ENCODE results near the gene CTTNBP2NL.
"Not testable (repeated sequence)": the region's sequence is repeated elsewhere in the genome, so short reads cannot be mapped to it uniquely, and the experiment has no call there.

CTTNBP2NL gene

DNA sequence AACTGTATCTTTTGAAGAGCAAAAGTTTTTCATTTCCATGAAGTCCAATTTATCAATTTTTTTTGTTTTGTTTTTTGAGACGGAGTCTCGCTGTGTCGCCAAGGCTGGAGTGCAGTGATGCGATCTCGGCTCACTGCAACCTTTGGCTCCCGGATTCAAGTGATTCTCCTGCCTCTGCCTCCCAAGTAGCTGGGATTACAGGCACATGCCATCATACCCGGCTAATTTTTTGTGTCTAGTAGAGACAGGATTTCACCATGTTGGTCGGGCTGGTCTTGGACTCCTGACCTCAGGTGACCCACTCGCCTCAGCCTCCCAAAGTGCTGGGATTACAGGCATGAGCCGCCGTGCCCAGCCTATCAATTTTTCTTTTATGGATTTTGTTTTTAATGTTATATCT lies 27.7 kb downstream of the CTTNBP2NL start:
- DNase-seq (ENCODE audit: low spot score), result not testable (repeated sequence)

DNA sequence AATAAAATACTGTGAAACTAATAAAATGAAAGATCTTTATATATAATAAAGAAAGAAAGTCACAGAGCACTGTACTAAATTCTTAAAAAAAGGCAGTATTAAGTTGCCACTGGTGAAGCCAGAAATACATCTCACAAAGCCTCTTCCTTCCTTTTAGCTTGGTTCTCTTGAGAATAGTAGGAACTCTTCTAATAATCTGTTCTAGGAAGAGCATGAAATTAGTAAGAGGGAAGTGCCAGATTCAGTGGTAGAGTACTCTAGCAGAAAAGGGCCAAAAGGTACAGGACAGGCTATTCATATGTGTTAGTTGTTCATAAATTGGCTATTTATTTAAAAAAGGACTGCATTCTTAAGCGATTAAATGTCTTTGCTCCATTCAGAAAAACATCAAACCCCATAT lies 33.7 kb downstream of the CTTNBP2NL start:
- DNase-seq (ENCODE audit: low spot score), result no peak

DNA sequence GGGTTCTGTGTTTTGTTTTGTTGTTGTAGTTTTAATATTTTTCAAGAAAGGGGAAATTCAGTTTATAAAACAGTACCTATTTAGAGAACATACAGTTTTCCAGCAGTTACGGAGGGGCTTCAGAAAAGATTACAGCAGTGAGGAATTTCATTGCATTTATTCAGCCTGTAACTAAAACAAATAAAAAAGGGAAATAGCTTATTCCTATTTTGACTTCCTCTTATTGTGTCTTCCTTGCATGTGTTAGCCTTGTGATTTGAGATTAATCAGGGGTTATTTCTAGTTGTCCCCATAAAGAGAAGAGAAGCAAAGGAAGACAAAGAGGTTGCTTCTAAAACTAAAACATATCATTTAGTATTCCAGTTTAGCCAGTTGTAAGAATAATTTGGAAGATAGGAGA lies 35.0 kb downstream of the CTTNBP2NL start:
- DNase-seq (ENCODE audit: low spot score), result no peak

DNA sequence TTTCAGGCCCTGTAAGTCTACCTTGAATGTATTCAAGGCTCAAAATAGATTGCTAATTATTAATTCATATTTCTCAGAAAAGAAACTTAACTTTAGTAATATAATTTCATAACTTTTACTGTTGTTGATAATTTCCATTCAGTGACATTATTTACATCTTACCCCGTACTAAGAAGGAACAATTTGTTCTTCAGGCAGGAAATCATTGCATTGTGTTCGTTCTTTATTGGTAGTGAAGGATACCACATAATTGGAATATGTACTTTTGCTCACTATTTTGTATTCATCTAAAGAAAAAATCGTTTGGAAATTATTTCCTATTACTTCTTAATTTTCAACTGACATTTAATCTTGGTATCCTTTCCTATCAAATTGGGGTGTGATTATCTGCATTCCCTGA lies 39.4 kb downstream of the CTTNBP2NL start:
- no peak for DNase-seq (ENCODE audit: low spot score)

DNA sequence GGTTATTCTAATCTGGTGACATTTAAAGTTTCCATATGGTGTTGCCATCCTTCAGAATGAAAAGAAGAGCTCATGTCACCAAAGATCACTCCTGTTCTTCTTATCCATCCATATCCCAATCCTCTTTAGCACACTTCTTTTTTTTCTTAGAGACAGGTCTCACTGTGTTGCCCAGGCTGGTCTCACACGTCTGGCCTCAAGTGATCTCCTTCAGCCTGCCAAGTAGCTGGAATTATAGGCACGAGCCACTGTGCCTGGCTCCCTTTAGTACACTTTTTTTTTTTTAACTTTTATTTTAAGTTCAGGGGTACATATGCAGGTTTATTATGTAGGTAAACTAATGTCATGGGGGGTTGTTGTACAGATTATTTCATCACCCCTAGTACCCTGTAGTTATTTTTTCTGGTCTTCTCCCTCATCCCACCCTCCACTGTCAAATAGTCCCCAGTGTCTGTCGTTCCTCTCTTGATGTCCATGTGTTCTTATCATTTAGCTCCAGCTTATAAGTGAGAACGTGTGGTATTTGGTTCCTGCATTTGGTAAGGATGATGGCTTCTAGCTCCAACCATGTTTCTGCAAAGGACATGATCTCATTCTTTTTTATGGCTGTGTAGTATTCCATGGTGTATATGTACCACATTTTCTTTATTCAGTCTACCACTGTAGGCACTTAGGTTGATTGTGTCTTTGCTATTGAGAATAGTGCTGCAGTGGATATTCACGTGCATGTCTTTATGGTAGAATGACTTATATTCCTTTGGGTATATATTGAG lies 40.6 kb downstream of the CTTNBP2NL start:
- no peak for DNase-seq (ENCODE audit: low spot score)

DNA sequence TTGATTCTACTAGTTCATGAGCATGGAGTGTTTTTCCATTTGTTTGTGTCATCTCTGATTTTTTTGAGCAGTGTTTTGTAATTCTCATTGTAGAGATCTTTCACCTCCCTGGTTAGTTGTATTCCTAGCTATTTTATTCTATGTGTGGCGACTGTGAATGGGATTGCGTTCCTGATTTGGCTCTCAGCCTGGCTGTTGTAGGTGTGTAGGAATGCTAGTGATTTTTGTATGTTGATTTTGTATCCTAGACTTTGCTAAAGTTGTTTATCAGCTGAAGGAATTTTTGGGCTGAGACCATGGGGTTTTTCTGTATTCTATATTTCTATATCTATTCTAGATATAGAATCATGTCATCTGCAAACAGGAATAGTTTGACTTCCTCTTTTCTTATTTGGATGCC lies 42.1 kb downstream of the CTTNBP2NL start:
- not testable (repeated sequence) for DNase-seq (ENCODE audit: low spot score)

DNA sequence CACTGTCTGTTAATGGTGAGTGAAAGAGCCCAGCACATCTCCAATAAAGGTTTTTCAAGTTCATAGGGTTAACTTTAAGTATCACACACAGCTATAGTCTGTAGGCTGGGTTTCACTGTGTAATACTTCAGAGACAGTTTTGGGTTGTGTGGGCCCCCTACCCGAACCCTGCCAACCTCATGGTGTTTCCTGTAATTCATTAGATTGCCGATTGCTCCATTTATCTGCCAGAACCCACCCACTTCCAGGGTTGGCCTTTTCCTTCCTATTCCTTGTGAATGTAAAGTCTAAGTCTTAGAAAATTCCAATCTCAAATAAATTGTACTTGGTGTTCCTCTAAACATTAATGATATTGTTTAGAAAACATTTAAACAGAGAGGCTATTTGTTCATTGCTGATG lies 43.6 kb downstream of the CTTNBP2NL start:
- DNase-seq (ENCODE audit: low spot score), result no peak

DNA sequence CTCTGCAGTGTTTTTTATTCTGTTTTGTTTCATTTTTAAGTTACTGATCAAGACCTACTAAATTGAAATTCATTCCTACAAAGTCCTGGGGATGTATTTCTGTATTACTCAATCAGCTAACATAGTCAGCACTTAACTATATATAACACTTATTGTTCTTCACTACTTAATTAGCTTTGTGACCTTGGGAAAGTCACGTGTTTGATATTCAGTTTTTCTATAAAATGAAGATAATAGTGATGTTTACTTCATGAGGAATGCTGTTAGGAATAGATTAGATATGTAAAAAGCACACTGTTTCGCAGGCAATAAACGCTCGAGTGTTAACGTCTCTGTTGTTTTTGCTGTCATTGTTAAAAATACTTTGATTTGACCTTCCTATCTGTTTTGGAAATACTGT lies 44.6 kb downstream of the CTTNBP2NL start:
- DNase-seq (ENCODE audit: low spot score), result no peak

DNA sequence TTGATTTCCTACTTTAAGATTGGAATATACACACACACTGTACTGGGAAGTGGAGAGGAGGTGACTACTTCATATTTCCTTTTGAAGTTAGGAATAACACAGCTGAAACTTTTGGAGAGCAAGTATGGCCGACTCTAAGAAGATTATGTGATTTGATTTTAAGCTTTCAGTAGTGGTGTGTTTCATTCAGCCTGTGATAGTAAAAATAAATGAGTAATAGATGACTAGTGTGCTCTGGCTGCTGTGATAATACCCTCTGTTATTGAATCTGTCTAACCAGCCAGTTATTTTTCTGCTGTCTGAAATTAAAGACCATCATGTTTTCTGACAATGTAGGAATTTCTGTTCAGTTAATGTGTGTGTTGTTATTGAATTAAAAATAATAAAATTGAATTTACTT lies 48.3 kb downstream of the CTTNBP2NL start:
- no peak for DNase-seq (ENCODE audit: low spot score)

DNA sequence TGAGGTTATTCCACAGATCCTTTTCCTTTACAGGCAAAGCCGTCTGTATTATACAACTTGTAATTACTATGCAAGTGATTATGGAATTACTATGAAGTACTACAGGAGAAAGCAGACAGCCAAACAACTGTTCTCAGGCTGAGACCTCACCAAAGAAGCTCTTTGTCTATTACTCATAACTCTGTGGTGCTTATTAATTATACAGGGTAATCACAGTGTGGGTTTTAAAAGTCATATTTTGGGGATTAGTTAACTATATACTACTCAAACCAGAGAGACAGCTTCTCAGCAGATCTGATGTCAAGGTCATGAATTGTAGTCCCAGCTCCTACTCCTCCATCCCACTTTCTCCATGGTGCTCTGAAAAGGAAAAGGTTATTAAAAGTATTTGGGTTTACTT lies 49.6 kb downstream of the CTTNBP2NL start:
- DNase-seq (ENCODE audit: low spot score), result no peak

DNA sequence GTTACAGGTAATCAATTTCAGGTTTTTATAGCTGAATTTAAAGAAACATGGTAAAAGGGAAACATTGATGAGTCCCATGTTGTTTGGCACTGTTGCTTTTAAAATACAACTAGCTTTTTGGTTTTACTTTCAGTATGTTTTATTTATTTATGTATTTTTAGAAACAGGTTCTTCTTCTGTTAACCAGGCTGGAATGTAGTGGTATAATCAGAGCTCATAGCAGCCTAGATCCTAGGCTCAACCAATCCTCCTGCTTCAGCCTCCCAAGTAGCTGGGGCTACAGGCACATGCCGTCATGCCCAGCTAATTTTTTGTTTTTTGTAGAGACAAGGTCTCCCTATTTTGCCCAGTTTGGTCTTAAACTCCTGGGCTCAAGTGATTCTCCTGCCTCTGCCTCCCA lies 50.4 kb downstream of the CTTNBP2NL start:
- no peak for DNase-seq (ENCODE audit: low spot score)

DNA sequence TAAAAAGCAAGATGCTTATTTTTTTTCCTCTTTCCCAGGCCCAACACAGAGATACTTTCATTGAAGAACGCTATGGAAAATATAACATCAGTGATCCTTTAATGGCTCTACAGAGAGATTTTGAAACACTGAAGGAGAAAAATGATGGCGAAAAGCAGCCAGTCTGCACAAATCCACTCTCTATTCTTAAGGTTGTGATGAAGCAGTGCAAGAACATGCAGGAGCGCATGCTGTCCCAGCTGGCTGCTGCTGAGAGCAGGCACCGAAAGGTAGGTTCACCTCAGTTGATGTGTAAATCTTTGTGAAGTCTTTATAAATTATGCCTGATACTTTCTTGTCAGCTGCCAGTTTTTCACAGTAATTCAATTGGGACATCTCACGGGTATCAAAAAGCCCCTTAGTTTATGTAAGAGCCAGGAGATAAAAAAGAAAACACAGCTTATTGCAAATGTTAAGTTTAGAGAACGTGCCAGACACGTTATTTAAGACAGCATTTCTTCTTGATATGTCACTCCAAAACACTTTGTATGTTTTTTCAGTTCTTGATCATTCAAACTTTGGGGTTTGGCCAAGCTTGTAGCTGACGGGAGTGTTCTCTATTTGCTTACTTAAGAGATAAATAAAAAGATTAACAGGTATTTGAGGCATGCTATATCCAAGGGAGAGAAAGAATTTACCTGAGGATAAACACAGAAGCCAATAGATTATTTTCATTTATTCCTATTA lies 53.1 kb downstream of the CTTNBP2NL start:
- no peak for DNase-seq (ENCODE audit: low spot score)

DNA sequence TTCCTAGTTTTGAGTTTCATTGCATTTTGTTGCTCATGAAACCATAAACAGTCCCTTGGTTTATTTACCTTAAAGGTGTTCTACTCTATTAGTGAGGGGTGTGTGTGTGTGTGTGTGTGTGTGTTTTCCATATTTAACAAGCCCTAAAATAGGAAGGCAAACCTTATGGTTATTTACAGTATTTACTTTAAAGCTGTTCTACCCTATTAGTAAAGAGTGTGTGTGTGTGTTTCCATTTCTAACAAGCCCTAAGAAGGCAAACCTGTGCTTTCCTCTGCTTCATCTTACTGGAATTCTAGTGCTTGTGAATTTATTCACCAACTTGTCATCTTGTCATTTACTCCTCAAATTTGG lies 53.6 kb downstream of the CTTNBP2NL start:
- no peak for DNase-seq (ENCODE audit: low spot score)

DNA sequence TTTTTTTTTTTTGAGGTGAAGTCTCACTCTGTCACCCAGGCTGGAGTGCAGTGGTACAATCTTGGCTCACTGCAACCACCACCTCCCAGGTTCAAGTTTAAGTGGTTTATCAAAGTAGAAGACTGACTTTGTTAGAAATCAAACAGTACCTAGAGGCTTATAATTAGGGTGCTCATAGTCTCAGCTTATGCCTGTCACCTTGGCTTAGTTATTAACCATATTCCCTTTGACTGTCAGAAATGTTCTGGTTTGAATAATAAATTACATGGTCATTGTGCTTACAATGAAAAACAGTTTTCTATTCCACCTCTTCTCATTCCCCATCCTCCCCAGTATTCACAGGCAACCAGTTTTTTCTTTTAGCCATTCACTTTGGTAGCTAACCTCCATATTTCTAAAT lies 54.8 kb downstream of the CTTNBP2NL start:
- no peak for DNase-seq (ENCODE audit: low spot score)

DNA sequence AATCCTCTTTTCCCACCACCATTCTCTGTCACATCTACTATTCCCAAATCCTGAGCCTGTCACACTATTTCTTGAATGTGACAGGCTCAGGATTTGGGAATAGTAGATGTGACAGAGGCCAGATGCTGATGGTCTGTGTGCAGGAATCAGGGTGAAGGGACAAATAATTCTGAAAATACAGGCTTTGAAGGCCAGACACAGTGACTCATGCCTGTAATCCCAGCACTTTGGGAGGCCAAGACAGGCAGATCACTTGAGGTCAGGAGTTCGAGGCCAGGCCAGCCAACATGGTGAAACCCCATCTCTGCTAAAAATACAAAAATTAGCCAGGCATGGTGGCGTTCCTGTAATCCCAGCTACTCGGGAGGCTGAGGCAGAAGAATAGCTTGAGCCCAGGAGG lies 55.3 kb downstream of the CTTNBP2NL start:
- not testable (repeated sequence) for DNase-seq (ENCODE audit: low spot score)

DNA sequence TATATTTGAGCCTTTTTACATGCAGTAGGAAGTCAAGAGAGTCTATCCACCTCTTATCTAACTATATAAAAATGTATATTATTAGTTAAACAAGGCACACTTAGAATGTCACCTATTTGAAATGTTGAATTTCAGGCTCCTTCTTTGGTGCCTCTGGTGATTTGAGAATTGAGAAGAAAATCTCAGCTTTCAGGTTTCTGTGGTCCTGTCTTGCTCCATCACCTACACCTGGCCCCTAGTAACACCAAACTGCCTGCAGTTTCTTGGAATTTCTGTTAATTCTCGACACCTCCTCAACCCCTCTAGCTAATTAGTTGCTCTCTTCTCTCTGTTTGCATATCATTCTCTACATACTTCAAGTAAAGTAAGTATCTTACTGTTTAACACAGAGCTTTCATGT lies 57.9 kb downstream of the CTTNBP2NL start:
- DNase-seq (ENCODE audit: low spot score), result no peak

DNA sequence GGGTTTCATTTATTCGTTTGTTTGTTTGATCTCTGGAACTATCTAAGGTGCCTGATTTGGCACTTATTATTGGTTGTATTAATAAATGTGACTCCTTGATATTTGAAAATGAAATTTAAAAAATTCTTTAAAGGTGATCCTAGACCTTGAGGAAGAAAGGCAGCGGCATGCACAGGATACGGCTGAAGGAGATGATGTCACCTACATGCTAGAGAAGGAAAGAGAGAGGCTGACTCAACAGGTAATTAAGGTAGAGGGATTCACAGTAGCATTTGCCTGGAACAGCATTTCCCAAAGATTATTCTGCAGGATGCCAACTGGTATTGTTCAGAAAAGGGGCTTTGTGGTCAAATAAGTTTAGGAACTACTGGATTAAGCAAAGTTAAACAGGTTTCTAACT lies 58.3 kb downstream of the CTTNBP2NL start:
- DNase-seq (ENCODE audit: low spot score), result no peak

DNA sequence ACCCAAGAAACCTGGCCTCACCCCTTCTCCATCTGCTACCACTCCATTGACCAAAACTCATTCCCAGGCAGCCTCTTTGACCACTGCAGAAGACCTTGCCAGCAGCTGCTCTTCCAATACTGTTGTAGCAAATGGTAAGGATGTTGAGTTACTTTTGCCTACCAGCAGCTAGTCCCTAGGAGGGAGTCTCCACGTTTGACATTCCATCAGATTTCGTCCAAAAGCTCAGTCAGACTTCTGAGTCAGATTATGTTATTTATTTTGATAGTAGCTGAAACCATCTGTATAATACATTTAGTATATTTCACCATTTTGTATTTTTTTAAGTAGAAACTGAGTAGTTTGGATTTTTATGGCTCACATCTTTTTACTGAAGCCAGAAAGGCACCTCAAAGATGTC lies 61.2 kb downstream of the CTTNBP2NL start:
- no peak for DNase-seq (ENCODE audit: low spot score)

DNA sequence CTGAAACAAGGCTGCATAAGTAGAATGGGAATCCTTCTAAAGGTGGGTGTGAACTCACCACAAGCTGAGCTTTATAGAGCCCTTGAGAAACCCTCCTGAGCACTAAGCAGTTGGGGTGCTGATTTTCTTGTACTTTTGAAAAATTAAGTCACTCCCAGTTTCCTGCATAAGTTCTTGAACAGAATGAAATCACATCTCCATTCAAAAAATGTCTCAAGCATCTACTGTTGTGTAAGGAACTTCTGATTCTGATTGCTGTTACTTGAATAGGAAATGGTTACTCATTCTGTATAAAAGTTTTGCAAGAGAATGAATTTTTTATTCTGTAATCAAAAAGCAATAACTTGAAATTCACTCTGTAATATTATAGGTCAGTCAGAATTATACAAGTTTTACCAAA lies 61.9 kb downstream of the CTTNBP2NL start:
- no peak for DNase-seq (ENCODE audit: low spot score)

DNA sequence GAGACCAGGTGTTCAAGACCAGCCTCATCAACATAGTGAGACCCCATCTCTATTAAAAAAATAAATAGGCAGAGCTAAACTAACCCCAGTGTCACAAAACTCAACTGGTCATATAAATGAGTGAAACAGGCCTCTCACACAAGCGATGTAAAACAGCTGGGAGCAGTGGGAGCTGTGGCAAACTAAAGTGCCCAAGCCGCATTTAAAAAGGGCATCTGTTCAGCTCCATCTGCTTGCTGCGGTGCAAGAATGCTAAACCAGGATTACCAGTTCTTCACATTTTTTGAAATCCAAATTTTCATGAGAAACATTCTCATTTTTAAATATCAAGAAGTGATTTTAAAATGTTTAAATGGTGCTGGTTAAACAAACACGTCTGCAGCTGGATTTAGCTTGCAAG lies 62.7 kb downstream of the CTTNBP2NL start:
- DNase-seq (ENCODE audit: low spot score), result no peak

DNA sequence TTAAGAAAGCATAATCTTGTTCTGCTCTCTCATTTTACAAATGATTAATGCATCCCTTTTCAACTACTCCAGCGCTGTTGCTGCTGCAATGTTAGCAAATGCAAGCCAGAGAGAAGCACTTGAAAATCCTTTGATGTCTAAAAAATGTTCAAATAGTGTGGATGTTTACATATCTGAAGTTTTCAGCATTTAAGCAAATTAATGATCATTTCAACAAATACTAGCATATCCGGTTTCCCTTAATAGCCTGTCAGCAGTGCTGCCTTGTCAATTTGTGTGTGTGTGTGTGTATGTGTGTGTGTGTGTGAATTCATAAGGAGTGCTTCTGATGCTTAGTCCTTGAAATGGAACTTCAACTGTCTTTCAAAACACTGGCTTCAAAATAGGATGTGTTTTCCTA lies 64.6 kb downstream of the CTTNBP2NL start:
- DNase-seq (ENCODE audit: low spot score), result no peak

DNA sequence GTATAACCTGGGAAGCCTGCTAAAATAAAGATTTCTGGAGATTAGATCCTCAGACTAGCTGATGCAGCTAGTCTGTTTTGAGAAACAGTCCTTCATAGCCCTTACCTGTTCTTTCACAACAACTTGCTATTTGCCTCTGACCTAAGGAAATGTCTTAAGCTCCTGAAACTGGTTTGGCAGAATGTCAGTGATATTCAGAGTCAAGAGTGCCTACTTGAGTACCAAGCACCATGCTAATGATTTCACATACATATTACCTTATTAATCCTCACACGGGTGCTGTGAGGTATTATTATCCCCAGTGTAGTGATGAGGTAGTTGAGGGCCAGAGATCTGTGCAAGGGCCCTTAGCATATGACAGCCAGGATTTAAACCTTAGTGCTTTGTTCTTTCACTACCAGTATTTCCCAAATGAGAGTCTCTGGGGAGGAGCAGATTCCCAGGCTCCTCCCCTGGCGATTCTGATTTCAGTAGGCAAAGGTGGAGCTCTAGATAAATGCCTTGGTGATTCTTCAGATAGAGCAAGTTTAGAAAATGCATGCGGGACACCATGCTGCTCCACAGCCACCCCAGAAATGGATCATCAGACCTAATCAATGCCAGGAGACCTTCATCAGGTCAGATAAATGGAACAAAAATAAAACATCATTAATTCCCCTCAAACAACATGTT lies 65.3 kb downstream of the CTTNBP2NL start:
- no peak for DNase-seq (ENCODE audit: low spot score)

DNA sequence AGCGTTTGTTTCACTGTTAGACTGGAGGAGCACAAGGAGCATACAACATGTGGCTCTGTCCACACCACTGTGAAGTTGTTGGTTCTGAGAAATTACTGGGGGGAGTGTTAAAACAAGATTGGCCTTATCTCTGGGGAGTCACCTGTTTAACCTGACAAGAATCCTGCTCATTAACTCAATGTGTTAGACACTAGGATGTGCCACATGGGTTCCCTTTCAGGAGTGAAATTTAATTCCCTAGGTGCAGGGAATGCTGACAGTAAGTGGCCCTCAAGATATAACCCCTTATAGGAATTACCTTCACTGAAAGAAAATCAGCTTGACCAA lies 66.9 kb downstream of the CTTNBP2NL start:
- DNase-seq (ENCODE audit: low spot score), result no peak

DNA sequence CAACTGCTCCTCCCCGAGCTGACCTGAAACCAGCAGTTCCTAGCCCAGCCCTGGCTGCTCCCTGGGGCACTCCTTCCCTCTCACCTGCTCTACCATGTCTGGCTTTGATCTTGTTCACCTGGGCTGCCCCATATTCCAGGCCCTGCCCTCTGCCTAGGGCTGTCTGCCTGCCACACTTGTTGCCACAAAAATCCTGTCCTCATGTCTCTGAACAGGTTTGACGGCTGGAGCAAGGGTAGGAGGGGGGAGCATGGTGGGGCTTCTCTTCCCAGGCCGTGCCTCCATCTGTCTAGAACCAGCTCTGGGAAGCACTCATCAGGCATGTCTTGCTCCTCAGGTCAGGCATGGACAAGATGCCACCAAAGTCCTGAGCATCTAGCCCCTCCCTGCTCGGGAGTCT lies 68.5 kb downstream of the CTTNBP2NL start:
- peak; percentile 52 for DNase-seq (ENCODE audit: low spot score)
